Retinal pigment epithelial cell (primary cell): ENCODE data around the gene DGKI.

Experiments
- DNase-seq: peaks from one replicate; pipeline ENCODE4 v3.0.0-alpha.2; 2010; ENCODE audit warnings: low read depth
- H3K4me3 ChIP-seq: 2 replicates; pipeline ENCODE4 v1.5.1; 2011; ENCODE audit warnings: mild to moderate bottlenecking, low read length, control low read depth, moderate library complexity
- TF ChIP-seq, protein P1 (sequence below): conservative IDR thresholded peaks from 2 replicates; pipeline ENCODE4 v1.5.1; 2011; ENCODE audit warnings: low read depth, low read length, control low read depth, inconsistent platforms

The DGKI gene

DNA sequence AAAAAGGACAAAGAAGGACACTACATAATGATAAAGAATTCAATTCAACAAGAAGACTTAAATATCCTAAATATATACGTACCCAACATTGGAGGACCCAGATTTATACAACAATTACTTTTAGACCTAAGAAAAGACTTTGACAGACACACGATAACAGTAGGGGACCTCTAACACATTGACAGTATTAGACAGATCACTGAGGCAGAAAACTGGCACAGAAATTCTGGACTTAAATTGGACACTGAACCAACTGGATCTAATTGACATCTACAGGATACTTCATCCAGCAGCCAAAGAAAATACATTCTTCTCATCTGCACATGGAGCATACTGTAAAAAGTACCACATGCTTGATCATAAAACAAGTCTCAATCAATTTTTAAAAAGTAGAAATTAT lies 103.8 kb downstream of the DGKI start:
- no peak for DNase-seq
- TF ChIP-seq, protein P1, sequence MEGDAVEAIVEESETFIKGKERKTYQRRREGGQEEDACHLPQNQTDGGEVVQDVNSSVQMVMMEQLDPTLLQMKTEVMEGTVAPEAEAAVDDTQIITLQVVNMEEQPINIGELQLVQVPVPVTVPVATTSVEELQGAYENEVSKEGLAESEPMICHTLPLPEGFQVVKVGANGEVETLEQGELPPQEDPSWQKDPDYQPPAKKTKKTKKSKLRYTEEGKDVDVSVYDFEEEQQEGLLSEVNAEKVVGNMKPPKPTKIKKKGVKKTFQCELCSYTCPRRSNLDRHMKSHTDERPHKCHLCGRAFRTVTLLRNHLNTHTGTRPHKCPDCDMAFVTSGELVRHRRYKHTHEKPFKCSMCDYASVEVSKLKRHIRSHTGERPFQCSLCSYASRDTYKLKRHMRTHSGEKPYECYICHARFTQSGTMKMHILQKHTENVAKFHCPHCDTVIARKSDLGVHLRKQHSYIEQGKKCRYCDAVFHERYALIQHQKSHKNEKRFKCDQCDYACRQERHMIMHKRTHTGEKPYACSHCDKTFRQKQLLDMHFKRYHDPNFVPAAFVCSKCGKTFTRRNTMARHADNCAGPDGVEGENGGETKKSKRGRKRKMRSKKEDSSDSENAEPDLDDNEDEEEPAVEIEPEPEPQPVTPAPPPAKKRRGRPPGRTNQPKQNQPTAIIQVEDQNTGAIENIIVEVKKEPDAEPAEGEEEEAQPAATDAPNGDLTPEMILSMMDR: no peak
- H3K4me3 ChIP-seq: no peak overlapping the region

DNA sequence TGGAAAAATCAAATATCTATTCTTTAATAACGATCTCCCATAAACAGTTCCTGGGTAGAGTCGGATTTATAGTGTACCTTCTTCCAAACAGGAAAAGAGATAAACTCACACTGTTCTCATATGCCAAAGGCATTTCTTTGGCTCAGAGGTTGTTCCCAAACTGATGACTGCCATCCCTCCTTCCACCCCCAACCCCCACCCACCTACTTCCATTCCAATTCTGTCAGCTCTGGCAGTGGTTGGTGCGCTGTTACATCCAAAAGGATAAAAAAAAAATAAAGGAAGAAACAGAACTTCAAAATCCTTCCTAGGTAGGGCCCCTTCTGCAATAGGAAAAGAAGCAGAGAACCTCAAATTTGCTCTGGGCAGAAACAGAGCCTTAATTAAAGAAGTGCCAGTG lies 104.7 kb downstream of the DGKI start:
- H3K4me3 ChIP-seq: no peak overlapping the region
- TF ChIP-seq, protein P1: no peak
- no peak for DNase-seq

DNA sequence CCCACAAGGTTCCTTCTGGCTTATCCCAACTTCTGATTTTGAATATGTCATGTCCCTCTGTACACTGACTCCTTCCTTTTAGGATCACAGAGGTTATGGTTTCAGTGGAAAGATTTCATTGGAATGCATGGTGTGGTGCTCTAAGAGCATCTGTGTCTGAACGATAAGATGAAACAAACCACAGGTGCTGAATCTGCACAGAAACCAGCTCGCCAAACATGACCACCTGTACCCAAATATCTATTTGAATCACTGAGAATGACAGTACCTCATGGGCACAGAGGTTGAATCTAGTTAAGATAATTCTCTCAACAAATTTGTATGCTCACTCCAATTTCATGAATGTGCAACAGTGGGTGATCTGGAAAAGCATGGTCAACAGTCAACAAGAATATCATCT lies 105.3 kb downstream of the DGKI start:
- H3K4me3 ChIP-seq: no peak overlapping the region
- DNase-seq: no peak
- TF ChIP-seq, protein P1: no peak

DNA sequence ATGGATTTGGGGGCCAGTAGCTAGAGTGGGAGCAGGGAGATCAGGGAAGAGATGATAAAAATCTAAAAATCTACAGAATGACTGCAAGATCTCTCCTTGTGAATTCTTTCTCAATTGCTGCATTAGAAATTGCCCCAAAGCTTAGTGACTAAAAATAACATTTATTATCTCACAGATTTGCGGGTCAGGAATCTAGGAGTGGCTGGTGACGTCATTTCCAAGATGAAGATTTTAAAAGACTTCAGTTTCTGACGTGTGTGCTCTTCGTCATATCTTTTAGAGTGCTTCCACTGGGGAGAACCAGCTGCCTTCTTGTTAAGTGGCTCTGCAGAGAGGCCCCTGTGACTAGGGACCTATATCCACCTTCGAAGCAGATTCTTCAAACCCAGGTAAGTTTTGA lies 112.6 kb downstream of the DGKI start:
- TF ChIP-seq, protein P1: no peak
- H3K4me3 ChIP-seq: no peak overlapping the region
- peak; percentile 39 for DNase-seq

DNA sequence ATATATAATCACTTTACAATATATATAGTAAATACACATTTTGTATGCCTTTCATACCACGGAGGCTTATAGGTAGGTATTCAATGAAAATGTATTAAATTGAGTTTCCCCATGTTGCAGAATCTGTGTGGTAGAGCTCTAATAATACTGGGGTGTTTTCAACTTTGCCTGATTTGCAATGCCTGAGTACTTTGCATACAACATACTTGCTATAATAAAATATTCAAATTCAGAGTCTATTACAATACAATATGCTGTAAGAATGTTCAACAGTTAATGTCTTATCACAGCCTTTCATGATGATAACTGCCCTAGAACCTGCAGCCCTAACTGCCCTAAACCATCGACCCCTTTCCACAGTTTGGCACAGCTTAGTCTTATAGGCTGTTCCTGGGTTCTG lies 114.6 kb downstream of the DGKI start:
- H3K4me3 ChIP-seq: no peak overlapping the region
- no peak for DNase-seq
- TF ChIP-seq, protein P1: no peak

DNA sequence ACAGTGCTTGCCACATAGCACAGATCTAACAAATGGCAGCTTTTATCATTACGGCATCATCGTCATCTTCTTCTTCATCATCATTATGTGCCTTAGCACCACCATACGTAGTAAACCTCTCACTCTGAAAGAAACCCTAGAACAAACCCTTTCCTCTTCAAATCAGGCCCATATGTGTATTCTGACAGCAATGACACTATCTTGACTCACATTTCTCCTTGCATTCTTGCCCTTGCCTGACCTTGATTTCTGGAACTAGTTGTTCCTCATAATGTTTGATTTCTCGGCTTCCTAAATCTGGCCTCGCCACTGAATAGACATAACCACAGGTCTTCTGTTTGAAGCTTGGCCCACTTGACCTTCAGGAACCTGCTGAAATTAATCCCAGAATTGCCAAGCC lies 115.3 kb downstream of the DGKI start:
- TF ChIP-seq, protein P1: no peak
- DNase-seq: no peak
- H3K4me3 ChIP-seq: no peak overlapping the region

DNA sequence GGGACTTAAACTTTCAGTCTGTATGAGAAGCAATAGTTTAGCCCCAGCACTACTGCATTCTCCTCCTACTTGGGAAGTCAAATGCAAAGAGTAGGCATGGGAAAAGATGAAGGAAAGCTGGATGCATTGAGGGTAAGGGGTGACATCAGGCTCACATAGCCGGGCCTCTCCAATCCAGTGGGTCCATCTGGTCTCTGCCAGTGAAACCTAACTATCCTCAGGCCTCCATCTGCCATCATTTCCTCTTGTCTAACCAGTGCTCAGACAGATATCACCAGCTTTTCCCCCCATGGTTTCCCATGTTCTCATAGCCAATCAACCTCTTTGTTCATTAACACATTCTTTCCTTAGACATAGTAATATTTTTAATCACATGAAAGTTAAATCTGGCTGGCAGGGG lies 118.3 kb downstream of the DGKI start:
- no peak overlapping the region for H3K4me3 ChIP-seq
- TF ChIP-seq, protein P1: no peak
- DNase-seq: no peak
